Measurements from ENCODE around the gene PRIMA1.

Gene PRIMA1

GRCh38 chr14:93712079-93712837 lies 76.0 kb downstream of the PRIMA1 start:
- no peak for DNase-seq (ENCODE audit: low read depth)

DNA sequence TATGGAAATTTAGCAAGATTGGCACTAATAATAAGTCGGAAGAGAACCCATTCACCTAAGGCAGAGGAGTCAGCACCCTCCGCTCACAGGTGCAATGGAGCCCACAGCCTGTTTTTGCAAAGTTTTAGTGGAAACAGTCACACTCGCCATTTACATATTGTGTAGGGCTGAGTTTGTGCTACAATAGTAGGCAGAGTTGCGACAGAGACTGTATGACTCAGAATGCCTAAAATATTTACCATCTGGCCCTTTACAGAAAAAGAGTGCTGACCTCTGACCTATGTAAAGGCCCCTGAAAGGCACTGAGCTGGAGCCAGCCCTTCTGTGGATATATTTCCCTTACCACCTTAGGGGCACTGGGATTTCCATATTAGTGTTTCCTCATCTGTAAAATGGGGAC lies 79.0 kb downstream of the PRIMA1 start:
- DNase-seq (ENCODE audit: low read depth), result no peak

- no peak for DNase-seq (ENCODE audit: low read depth)
These were observed 79.5 kb downstream of the PRIMA1 start for GRCh38 chr14:93708800-93709199.

DNA sequence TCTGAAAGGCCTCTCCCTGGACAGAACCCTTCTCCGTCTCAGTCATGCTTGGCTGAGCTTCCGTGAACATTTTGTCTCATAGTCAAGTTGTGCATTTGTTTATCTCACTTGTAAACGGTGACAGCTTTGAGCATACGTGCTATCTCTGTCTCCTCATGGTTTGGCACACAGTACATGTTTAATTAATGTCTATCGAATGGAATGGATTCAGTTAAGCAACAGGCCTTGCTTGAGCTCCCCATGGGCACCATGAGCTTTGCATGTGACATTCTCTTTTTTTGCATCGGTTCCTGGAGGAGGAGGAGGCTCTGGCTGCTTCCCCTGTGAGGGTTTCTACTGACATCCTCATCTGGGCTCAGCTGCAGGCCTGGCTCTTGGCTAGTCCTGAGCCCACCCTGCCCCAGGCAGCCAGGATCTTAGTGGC lies 80.0 kb downstream of the PRIMA1 start:
- DNase-seq (ENCODE audit: low read depth), result no peak

- no peak for DNase-seq (ENCODE audit: low read depth)
These were observed 80.8 kb downstream of the PRIMA1 start for GRCh38 chr14:93707475-93707874.

- DNase-seq (ENCODE audit: low read depth), result no peak
These were observed 81.8 kb downstream of the PRIMA1 start for GRCh38 chr14:93706360-93706955.

- no peak for DNase-seq (ENCODE audit: low read depth)
These were observed 82.7 kb downstream of the PRIMA1 start for GRCh38 chr14:93705513-93706156.

GRCh38 chr14:93703941-93704340 lies 84.3 kb downstream of the PRIMA1 start:
- DNase-seq (ENCODE audit: low read depth), result no peak

- DNase-seq (ENCODE audit: low read depth), result no peak
These were observed 85.3 kb downstream of the PRIMA1 start for GRCh38 chr14:93702946-93703345.

GRCh38 chr14:93701562-93701961 lies 86.7 kb downstream of the PRIMA1 start:
- DNase-seq (ENCODE audit: low read depth), result no peak

DNA sequence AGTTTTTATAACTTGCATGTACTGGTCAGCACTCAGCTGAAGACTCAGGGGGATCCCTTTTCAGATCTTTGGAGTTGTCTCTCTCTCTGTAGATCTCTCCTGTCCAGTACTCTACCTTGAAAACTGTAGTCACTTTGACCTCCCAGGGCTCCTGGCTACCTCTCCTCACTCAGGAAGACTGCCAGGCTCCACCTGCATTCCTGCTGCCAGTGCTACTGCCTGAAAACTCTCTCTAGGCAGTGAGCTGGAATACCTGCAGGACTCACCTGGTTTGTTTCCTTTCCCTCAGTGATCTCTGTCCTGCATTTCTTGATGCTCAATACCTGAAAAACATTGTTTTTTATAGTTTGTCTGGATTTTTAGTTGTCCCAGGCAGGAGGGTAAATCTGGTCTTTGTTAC lies 87.4 kb downstream of the PRIMA1 start:
- no peak for DNase-seq (ENCODE audit: low read depth)

- DNase-seq (ENCODE audit: low read depth), result no peak
These were observed 94.4 kb downstream of the PRIMA1 start for GRCh38 chr14:93693914-93694313.

DNA sequence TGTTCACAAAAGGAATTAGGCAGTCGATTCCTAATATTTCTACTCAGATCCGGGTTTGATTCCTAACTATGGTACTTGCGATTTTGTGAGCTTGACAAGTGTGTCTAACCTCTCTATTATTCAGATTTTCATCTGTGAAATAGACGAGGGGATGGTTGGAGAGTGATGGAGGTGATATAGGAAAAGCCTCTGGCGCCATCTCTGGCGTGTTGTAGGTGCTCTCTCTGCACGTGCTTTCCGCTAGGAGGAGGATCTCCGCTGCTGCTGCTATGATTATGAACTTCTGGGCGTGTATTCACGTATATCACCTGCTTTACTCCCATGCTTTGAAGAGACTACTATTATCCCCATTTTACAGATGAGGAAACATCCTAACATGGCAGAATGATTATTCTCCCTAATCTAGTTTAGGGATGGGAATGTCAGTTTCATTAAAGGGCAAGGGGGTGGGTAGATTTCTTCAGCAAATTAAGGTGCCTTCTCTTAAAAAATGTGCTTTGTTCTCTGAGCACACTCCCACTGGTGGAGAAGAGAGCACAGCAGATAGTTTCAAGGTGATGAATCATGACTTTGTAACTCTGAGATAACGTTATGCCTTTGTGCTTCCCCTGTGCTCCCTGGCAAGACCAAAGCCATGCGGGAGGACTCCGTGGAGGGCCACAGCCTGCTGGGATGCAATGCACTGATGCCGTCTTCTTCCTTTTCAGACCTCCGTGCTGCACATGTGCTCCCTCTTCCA lies 97.1 kb downstream of the PRIMA1 start:
- no peak for DNase-seq (ENCODE audit: low read depth)

- no peak for DNase-seq (ENCODE audit: low read depth)
These were observed 98.1 kb downstream of the PRIMA1 start for GRCh38 chr14:93690146-93690545.

DNA sequence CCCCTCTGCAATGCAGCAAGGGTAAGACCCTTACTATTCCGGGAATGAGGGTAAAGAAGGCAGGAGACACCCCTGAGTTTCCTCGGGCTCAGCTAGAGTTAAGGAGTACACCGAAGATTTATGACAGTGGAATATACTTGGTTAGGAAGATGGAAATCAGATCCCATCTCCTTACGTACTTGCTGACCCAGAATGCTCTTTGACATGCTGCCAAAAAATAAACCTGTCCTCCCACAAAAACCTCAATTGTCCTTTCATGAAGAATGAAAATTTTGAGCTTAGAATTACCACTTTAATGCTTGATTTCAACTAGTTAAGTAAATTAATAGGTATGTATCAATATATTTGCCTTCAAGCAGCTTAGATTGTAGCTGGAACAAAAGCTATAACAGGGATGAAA lies 99.5 kb downstream of the PRIMA1 start:
- DNase-seq (ENCODE audit: low read depth), result no peak

GRCh38 chr14:93688239-93688666 lies 100.0 kb downstream of the PRIMA1 start:
- no peak for DNase-seq (ENCODE audit: low read depth)

DNA sequence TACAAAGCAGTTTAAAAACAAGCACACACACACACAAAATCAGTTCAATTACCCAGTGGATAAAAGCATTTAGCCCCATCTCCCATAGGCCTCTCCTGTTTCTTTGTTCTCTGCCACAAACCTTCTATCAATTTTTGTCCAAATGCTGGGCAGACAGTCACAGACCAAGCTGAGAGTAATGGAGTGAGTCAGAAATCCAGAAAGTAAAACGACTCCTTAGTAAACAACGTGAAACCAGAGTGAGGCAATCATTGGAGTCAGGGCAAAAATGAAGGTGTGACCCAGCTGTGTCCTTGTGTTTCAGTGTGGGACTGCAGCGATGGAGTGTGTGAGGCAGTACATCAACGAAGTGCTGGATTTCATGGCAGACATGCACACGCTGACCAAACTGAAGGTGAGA lies 102.0 kb downstream of the PRIMA1 start:
- DNase-seq (ENCODE audit: low read depth), result no peak

DNA sequence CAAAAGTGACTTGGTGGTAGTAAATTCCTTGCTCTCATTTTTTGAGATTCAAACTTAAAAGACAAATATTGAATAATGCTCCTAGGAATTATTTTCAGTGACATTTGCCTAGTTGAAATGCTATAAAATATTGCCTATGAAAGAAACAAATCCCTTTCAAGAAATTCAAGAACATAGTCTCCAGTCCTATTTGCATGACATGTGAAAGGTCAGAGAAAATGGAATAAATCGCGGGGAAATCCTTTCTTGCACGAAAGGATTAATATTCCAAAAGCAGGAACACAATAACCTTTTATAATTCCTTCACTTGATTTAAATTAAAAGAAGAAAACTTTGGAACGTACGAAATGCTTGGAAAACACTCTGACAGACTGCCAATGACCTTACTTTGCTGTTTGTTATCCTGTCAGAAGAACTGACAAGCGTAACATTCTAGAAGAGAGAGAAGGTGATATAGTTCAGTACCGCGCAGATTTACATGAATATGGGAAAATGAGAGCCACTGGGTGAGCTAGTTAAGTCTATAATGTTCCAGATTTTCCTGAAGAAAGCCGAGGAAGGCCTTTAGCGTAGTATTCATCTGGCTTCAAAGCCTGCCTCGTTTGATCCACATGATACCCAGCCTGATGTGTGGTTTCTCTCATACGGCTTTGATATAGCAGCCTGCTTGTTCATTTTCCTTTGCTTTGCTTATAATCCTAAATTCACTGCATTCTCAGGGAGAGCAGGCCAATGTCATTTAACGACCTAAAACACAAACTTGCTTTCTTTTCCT lies 103.0 kb downstream of the PRIMA1 start:
- DNase-seq (ENCODE audit: low read depth), result no peak

DNA sequence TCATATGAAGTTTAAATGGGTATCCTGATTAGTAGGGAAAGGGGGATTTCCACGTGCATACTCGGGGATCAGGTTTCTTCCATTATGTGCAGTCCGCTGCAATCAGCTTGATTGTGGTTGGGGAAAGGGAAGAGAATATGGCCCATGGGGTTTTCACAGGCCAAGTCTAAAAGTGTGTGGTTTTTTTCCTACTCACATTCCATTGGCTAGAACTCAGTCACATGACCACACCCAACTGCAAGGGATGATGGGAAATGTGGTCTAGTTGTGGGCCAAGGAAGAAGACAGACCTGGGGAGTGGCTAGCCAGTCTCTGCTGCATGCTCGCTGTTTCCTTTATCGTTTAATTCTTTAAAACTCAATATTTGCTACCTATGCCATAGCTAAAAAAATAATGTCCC lies 105.1 kb downstream of the PRIMA1 start:
- no peak for DNase-seq (ENCODE audit: low read depth)

- DNase-seq (ENCODE audit: low read depth), result no peak
These were observed 105.8 kb downstream of the PRIMA1 start for GRCh38 chr14:93682459-93682858.

DNA sequence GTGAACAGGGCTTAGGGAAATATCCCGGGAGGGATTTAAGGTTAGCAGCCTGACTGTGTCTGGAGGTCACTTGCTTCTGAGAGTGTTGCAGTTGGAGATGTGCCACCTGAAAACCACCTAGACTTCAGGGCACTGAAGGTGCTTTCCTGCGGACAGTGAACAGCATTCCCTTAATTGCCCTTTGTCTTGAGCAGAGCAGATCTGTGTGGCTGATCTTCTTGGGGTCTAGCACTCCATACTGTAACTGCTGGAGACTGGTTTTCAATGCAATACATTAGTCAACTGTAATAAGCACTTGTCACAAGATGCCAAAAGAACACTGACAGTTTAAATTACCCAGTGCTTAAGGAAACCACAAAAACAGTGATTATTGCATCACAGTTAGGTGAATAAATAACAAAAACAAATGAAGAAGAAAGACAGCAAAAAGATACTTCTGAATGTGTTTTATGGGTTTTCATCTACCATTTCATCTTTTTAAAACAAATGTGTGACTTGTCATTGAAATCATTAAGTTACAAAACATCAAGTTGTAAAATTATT lies 111.8 kb downstream of the PRIMA1 start:
- no peak for DNase-seq (ENCODE audit: low read depth)

DNA sequence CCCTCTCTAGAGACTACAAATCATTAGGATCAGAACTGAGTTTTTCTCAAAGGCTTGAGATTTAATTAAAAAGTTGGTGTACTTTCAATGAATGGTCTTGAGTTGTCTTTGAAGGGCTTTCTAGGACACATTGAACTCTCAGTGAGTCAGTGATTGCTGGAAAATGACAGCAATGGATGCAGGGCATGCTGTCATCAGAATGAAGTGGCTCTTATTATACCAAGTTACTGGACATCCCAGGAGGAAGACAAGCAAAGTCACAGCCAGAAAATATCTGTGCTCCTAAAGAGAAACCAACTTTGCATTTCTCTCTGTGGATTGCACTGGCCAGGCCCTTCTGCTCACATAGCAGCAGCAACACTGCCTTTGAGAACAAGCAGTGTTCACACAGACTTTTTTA lies 112.6 kb downstream of the PRIMA1 start:
- no peak for DNase-seq (ENCODE audit: low read depth)
